Subcutaneous abdominal adipose tissue (tissue), 5 donors: ENCODE data around the gene TPM4.

Source experiments
- H3K27ac ChIP-seq: one replicate; pipeline ENCODE4 v1.7.0; 2013; ENCODE audit warnings: low read depth, mild to moderate bottlenecking, inconsistent platforms, low read length, moderate library complexity
- H3K27me3 ChIP-seq, 5 donors: one replicate each; pipeline ENCODE4 v1.7.0; 2013; ENCODE audit warnings: low read length in 5 of 5, inconsistent platforms in 1 of 5; ENCODE audit not compliant: control insufficient read depth in 5 of 5, insufficient read depth in 4 of 5
- H3K36me3 ChIP-seq, 5 donors: one replicate each; pipeline ENCODE4 v1.7.0; 2013; ENCODE audit warnings: low read length in 5 of 5; ENCODE audit not compliant: control insufficient read depth in 5 of 5, insufficient read depth in 5 of 5
- H3K4me1 ChIP-seq, 5 donors: one replicate each; pipeline ENCODE4 v1.7.0; 2013; ENCODE audit warnings: low read length in 5 of 5, mild to moderate bottlenecking in 3 of 5, moderate library complexity in 1 of 5; ENCODE audit not compliant: control insufficient read depth in 5 of 5, insufficient read depth in 5 of 5
- H3K4me3 ChIP-seq, 5 donors: one replicate each; pipeline ENCODE4 v1.7.0; 2013; ENCODE audit warnings: low read length in 5 of 5, low read depth in 1 of 5
- H3K9ac ChIP-seq, 5 donors: one replicate each; pipeline ENCODE4 v1.7.0; 2013; ENCODE audit warnings: low read length in 5 of 5, mild to moderate bottlenecking in 4 of 5, moderate library complexity in 3 of 5
- H3K9me3 ChIP-seq, 5 donors: one replicate each; pipeline ENCODE4 v1.7.0; 2013; ENCODE audit warnings: low read length in 5 of 5; ENCODE audit not compliant: control insufficient read depth in 5 of 5
- donor health status: healthy.
- donor health status: healthy.
- donor health status: healthy.
- donor health status: healthy.
- donor health status: healthy.

Gene TPM4

GRCh38 chr19:16052353-16052752 lies 23.9 kb upstream of the TPM4 start:
- no peaks in the 10 kb centered on the region for H3K36me3 ChIP-seq
- H3K9me3 ChIP-seq, result peaks cover 0 to 11% (median 6%) of the 10 kb centered on the region in 5 donors
- peaks cover 0 to 2% (median 0%) of the 10 kb centered on the region in 5 donors for H3K27me3 ChIP-seq
- no peak overlapping the region for H3K4me3 ChIP-seq
- H3K9ac ChIP-seq, result no peak overlapping the region
- H3K4me1 ChIP-seq, result no peaks in the 10 kb centered on the region
- H3K27ac ChIP-seq, result no peak overlapping the region

DNA sequence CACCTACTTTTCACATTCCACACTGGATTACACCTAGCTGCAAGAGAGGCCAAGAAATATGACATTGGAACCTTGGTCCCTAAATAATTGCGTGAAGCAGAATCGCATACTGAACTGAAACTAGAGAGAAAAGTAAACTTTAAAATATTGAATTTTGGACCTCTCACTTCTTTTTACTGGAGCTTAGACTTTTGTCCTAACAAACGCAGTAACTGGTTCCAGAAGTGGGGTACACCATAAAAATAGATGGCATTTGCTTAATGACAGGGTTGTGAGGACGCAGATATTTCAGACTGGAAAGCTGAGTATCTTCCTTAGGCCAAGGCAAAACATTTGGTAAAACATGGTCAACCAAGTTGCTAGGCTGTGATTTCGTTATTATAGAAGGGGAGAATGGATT lies 19.2 kb upstream of the TPM4 start:
- no peak overlapping the region for H3K9ac ChIP-seq
- H3K9me3 ChIP-seq, result peaks cover 0 to 23% (median 15%) of the 10 kb centered on the region in 5 donors
- no peaks in the 10 kb centered on the region for H3K36me3 ChIP-seq
- H3K27ac ChIP-seq, result no peak overlapping the region
- H3K4me1 ChIP-seq, result no peaks in the 10 kb centered on the region
- no peak overlapping the region for H3K4me3 ChIP-seq
- no peaks in the 10 kb centered on the region for H3K27me3 ChIP-seq

GRCh38 chr19:16060294-16060693 lies 16.0 kb upstream of the TPM4 start:
- H3K4me1 ChIP-seq, result peaks cover 0 to 4% (median 0%) of the 10 kb centered on the region in 5 donors
- H3K27ac ChIP-seq, result no peak overlapping the region
- H3K9ac ChIP-seq, result no peak overlapping the region
- H3K36me3 ChIP-seq, result no peaks in the 10 kb centered on the region
- peaks cover 0 to 26% (median 15%) of the 10 kb centered on the region in 5 donors for H3K9me3 ChIP-seq
- H3K27me3 ChIP-seq, result no peaks in the 10 kb centered on the region
- no peak overlapping the region for H3K4me3 ChIP-seq

GRCh38 chr19:16061943-16062342 lies 14.4 kb upstream of the TPM4 start:
- H3K4me3 ChIP-seq, result no peak overlapping the region
- no peak overlapping the region for H3K27ac ChIP-seq
- H3K9ac ChIP-seq, result no peak overlapping the region
- no peaks in the 10 kb centered on the region for H3K27me3 ChIP-seq
- H3K9me3 ChIP-seq, result peaks cover 0 to 19% (median 14%) of the 10 kb centered on the region in 5 donors
- H3K36me3 ChIP-seq, result no peaks in the 10 kb centered on the region
- peaks cover 0 to 8% (median 5%) of the 10 kb centered on the region in 5 donors for H3K4me1 ChIP-seq

GRCh38 chr19:16062789-16063188 lies 13.5 kb upstream of the TPM4 start:
- Histone ChIP-seq H3K36me3 (no peaks in the 10 kb centered on the region), H3K27me3 (no peaks in the 10 kb centered on the region), H3K4me1 (peaks cover 0 to 16% (median 10%) of the 10 kb centered on the region in 5 donors), H3K9ac (no peak overlapping the region), H3K4me3 (no peak overlapping the region), H3K9me3 (peaks cover 0 to 13% (median 8%) of the 10 kb centered on the region in 5 donors), H3K27ac (no peak overlapping the region)

DNA sequence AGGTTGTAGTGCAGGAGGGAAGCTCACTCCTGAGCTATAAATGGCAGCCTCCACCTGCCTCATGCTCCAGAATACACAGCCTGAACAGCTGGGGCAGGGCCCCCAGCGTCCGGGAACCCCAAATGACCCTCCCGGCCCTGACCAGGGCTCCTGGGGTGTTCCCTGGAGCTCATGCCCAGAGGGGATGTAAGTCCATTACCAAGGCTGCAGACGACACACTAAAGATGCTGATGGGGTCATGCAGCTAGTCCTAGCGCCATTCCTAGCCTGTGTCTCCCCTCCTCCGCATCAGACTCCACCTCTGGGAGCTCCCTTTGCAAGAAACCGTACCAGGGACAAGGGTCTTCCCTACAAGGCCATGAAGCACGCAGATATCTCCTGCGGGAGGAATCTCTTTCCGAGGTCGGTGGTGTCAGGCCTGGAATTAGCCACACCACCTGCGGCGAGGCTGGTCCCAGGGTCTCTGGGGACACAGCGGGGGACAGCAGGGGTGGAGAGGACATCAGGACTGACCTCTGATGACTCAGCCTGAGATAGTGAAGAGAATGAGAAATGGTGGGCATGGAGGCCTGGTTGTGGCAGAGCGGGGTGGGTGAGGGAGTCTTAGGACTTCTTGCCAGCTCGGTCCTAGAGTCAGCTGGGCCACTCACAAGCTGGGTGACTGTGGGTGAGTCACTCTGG lies 11.9 kb upstream of the TPM4 start:
- Histone ChIP-seq H3K4me1 (peaks cover 0 to 16% (median 10%) of the 10 kb centered on the region in 5 donors), H3K27ac (no peak overlapping the region), H3K4me3 (no peak overlapping the region), H3K36me3 (no peaks in the 10 kb centered on the region), H3K9me3 (peaks cover 0 to 13% (median 8%) of the 10 kb centered on the region in 5 donors), H3K9ac (no peak overlapping the region), H3K27me3 (no peaks in the 10 kb centered on the region)

GRCh38 chr19:16066611-16067104 lies 9.6 kb upstream of the TPM4 start:
- peak overlapping the region in 1 of 5 donors; percentile 53 for H3K9ac ChIP-seq

GRCh38 chr19:16067205-16067938 lies 8.9 kb upstream of the TPM4 start:
- H3K9me3 ChIP-seq, result peaks cover 0 to 3% (median 0%) of the 10 kb centered on the region in 5 donors
- peaks cover 9 to 42% (median 18%) of the 10 kb centered on the region in 5 donors for H3K4me1 ChIP-seq
- peak overlapping the region in 1 of 5 donors; percentile 53 for H3K9ac ChIP-seq
- H3K4me3 ChIP-seq, result no peak overlapping the region
- H3K27me3 ChIP-seq, result no peaks in the 10 kb centered on the region
- H3K36me3 ChIP-seq, result no peaks in the 10 kb centered on the region
- peak overlapping the region; percentile 16 for H3K27ac ChIP-seq

More at GRCh38 chr19:16066611-16067104, 9.6 kb upstream of the TPM4 start:
- Histone ChIP-seq H3K36me3 (no peaks in the 10 kb centered on the region), H3K9me3 (peaks cover 0 to 3% (median 0%) of the 10 kb centered on the region in 5 donors), H3K4me3 (no peak overlapping the region), H3K27me3 (no peaks in the 10 kb centered on the region), H3K27ac (peak overlapping the region; percentile 16), H3K4me1 (peaks cover 6 to 36% (median 18%) of the 10 kb centered on the region in 5 donors)

DNA sequence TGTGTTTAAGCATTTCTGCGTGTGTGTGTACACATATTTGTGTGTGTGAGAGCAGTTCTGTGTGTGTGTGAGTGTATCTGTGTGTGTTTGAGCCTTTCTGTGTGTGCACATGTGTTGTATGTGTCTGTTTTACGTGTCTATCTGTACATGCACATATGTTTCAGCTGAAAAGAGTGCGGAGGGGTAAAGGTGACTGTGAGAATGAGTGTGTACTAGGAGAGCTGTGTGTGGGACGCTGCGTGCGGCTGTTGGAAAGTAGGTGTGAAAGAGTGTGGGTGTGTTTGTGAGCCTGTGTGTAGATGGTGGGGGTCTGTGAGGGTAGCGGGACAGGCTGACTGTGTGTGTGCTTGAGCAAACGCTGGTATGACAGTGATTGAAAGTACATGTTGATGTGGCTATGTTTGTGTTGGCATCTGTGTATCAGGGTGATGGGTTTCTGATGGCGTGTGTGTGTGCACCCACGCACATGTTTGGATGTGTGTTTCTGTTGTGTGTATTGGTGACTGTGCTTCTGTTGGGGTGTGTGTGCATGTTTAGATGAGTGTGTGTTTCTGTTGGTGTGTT lies 7.5 kb upstream of the TPM4 start:
- no peak overlapping the region for H3K27ac ChIP-seq
- H3K9me3 ChIP-seq, result no peaks in the 10 kb centered on the region
- H3K36me3 ChIP-seq, result no peaks in the 10 kb centered on the region
- no peaks in the 10 kb centered on the region for H3K27me3 ChIP-seq
- peaks cover 10 to 47% (median 18%) of the 10 kb centered on the region in 5 donors for H3K4me1 ChIP-seq
- H3K9ac ChIP-seq, result no peak overlapping the region
- no peak overlapping the region for H3K4me3 ChIP-seq
